ENCODE results near the gene MTX1.

Gene MTX1

DNA sequence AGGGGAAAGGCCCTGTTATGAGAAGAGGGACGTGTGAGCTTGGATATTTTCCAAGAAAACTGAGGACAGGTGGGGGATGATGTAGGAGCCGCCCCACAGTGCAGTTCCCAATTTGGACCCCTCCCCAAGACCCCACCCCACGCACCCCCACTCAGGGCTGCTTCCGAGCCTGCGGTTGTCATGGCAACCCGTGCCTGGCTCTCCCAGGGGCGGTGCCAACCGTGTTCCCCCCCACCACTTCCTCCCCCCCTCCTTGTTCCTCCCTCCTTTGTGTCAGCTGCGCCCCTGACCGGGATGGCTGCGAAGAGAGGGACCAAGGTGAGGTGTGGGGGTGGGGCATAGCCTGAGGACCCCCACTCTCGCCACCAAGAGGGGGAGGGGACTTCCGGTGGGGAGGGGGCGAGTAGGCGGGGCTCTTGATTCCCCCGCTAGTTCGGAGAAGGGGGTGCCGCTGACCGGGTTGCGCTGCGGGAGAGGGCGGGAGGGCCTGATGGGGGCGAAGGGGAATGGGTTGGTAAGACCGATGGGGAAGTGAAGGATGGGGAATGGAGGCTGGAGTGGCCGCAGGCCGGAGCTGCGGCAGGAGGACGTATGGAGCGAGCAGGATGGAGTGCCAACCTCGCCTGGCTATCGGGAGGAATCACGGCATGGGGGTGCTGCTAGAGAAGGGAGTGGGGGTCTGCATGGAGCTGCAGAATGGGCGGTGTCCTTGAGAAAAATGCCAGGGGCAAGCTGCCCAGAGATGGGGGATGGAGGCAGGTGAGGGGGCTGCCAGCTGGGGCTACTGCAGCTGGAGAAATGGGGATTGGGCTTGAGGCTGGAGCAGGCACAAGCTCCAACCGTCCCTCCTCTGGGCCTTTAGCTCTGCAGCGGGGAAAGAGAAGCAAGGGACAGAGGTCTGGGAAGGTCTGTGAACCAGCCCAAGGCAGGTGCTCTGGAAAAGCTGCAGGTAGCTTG is 33.9 kb upstream of the MTX1 start:
- DNase-seq, result peak; percentile 53

DNA sequence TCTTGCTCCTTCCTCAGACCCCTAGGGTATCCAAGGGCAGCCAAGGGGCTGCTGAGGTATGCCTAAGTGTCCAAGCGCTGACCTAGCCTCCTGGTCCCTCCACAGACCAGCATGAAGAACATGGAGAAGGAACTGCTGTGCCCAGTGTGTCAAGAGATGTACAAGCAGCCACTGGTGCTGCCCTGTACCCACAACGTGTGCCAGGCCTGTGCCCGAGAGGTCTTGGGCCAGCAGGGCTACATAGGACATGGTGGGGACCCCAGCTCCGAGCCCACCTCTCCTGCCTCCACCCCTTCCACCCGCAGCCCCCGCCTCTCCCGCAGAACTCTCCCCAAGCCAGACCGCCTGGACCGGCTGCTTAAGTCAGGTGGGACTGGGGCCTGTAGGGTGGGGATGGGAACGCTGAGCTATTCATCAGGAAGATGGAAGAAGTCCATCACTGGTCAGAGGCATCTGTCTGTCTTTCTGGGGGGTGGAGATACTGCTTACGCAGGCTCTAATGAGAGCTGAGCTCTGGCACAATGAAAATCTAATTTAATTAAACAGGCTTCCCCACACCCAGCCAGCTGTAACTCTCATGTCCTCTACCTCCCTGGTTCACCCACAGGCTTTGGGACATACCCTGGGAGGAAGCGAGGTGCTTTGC is 33.1 kb upstream of the MTX1 start:
- no peak for DNase-seq

DNA sequence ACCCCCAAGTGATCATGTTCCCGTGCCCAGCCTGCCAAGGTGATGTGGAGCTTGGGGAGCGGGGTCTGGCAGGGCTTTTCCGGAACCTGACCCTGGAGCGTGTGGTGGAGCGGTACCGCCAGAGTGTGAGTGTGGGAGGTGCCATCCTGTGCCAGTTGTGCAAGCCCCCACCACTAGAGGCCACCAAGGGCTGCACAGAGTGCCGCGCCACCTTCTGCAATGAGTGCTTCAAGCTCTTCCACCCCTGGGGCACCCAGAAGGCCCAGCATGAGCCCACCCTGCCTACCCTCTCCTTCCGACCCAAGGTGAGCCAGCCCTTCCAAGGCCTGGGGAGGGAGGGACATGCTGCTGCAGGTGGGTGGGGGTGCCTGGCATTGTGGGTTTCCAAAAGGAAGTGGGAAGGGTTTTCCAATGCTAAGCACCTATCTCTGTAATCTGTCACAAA is 32.5 kb upstream of the MTX1 start:
- no peak for DNase-seq

DNA sequence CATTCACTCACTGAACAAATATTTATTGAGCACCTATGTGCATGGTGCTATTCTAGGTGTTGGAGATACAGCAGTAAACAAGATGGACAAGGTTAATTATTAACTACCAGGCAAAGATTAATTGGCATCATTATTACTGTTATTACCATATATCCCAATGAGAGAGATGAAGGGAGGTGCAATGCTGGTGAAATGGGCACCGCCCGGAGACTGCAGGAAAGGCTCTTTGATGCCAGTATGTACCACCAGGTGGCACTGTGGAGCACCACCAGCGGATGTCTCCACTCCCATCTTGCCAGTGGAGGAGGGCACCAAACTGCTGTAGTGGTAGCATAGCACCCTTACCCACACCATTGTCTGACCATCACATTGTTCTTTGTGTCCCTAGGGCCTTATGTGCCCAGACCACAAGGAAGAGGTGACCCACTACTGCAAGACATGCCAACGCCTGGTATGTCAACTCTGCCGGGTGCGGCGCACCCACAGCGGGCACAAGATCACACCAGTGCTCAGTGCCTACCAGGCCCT is 31.9 kb upstream of the MTX1 start:
- peak; percentile 84 for DNase-seq

DNA sequence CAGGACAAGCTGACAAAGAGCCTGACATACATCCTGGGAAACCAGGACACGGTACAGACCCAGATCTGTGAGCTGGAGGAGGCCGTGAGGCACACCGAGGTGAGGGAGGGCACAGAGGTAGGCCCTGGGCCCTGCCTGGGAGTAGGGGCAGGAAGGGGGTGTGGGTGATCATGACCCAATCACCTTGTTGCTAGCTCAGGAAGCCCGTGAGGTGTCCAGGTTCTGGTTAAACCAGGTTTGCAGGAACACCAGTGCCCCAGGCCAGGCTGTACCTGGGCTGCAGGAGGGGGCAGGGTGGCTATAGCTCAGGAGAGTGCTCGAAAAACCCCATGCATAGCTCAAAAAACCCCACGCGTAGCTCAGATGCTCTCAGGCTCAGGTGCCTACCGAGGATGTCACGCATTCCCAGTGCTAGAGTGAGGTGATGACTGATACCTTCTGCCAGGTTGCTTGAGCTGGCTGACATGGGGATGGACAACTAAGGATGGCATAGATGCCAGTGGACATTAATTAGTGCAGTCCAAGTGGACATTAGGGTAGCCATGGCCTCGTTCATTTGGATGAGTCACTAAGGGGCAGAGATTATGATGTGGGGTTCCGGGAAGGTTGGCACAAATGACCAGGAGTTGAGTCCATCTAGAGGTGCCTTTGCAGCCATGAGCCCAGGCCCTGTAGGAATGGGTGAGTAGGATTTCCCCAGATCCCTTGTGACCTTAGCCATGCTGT is 31.1 kb upstream of the MTX1 start:
- no peak for DNase-seq

DNA sequence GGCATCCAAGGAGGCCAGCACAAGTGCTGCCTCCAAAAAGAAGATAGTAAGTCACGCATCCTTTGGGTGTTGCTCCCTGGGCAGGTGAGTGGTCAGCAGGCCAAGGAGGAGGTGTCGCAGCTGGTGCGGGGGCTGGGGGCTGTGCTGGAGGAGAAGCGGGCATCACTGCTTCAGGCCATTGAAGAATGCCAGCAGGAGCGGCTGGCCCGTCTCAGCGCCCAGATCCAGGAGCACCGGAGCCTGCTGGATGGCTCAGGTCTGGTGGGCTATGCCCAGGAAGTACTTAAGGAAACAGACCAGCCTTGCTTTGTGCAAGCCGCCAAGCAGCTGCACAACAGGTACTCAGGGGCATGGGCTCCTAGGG is 30.6 kb upstream of the MTX1 start:
- DNase-seq, result no peak

DNA sequence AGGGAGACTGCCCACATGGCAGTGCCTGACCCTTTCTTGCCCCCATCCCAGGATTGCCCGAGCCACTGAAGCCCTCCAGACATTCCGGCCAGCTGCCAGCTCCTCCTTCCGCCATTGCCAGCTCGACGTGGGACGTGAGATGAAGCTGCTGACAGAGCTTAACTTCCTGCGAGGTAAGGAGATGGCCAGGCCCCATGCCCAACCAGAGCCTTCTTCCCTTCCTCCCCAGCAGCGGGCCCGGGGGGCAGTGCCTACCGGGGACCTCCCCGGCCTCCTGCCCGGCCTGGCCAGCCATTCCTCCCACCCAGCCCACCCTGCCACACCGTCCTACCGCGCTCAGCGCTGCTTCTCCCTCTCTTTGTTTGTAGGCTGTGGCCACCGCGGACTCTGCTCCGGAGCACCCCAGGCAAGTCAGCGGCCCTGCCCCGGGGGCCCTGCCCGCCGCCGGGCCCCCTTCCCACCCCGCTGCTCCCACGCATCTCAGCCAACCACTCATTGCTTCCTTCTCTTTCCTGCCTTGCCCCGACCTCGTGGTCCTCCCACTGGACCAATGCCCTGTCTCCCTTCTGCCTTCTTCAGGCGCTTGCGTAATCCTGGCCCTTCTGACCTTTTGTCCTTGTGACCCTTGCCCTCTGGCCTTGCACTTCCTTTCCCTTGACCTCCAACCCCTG is 29.9 kb upstream of the MTX1 start:
- DNase-seq, result no peak

DNA sequence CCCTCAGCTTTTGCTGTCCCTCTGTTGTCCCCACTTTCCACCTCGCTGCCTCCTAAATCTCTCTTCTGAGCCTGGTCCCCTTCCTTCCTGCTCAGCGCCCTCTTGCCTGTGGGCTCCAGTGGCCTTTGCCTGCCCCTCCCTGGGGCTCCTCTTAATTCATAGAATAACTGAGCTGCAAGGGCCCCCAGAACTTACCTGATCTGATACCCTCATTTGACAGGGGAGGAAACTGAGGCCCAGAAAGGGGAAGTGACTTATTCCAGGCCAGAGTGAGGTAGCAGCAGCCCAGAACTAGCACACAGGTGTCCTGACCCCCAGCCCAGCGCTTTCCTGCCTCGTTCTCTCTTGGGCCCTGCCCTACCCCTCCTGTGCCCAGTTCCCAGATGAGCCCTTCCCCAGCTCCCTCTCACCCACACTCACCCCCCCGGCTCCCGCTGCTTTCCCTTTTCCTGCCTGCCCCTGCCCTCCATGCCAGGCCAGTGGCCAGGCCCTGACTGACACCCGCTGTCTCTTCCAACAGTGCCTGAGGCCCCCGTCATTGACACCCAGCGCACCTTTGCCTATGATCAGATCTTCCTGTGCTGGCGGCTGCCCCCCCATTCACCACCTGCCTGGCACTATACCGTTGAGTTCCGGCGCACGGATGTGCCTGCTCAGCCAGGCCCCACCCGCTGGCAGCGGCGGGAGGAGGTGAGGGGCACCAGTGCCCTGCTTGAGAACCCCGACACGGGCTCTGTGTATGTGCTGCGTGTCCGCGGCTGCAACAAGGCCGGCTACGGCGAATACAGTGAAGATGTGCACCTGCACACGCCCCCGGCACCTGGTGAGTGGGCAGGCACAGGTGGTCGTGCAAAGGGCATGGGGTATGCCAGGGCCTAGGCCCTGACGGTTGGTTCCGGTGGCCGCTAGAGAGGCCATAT is 29.1 kb upstream of the MTX1 start:
- DNase-seq, result no peak

DNA sequence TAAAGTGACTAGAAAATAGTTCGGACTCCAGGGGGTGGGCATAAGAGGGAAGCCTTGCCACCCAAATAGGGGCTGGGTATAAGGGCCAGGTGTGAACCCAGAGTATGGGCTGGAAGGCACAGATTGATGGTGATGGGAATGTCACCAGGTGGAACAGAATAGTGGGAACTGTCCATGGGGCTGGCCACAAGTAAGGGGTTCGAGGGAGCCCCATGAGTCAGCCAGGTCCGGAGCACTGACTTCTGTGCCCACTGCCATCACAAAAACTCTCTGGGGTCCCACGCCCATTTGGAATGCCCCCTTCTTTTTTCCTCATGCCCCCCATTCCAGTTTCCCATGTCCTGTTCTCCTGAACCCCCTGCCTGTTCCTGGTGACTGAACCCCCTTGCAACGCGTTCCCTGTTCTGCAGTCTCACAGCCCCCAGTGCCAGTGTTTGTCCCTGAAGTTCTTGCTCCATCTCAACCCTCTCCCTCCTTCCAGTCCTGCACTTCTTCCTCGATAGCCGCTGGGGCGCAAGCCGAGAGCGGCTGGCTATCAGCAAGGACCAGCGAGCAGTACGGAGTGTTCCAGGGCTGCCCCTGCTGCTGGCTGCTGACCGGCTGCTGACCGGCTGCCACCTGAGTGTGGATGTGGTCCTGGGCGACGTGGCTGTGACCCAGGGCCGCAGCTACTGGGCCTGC is 27.0 kb upstream of the MTX1 start:
- no peak for DNase-seq

DNA sequence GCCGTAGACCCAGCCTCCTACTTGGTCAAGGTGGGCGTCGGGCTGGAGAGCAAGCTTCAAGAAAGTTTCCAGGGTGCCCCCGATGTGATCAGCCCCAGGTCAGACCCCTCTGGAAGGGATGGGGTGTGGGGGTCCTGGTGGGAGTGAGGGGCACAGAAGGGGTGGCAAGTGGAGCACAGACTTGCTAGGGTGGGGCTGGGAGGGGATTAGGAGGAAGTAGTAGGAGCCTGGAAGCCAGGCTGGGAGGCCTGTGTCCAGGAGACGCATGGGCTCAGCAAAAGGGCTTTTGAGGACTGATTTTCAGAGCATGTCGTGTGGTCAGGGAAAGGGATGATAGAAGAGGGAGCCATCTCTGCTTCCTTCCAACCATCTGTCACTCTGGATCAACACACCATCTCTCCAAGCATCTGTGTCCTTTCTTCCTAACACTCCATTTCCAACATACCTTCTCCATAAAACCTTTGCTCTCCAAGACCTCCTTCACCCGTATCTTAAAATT is 26.4 kb upstream of the MTX1 start:
- DNase-seq, result no peak

DNA sequence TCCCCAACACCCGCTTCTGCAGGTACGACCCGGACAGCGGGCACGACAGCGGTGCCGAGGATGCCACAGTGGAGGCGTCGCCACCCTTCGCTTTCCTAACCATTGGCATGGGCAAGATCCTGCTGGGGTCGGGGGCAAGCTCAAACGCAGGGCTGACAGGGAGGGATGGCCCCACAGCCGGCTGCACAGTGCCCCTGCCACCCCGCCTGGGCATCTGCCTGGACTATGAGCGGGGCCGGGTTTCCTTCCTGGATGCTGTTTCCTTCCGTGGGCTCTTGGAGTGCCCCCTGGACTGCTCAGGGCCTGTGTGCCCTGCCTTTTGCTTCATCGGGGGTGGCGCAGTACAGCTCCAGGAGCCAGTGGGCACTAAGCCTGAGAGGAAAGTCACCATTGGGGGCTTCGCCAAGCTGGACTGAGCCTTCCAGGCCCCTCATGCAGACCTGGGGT is 24.7 kb upstream of the MTX1 start:
- no peak for DNase-seq

DNA sequence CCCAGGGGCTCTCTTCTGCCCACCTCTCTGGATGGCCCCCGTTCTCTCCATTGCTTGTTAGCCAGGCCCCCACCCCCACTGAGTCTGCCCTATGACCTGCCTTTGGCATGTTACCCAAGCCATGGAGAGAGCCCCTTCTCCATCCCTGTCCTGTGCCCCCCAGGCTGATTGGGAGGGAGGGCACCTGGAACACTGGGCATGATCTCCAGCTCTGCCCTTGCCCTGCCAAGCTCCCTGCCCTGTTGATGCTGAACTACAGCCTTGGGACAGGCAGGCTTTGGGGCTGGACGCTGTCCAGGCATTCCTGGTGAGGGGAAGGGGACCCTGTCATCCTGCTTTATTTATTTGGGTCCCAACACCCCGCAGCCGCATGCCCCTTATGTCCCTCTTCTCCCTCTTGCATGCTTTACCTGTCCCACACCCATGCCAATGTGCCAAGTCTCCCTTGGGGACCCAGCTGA is 24.1 kb upstream of the MTX1 start:
- no peak for DNase-seq

DNA sequence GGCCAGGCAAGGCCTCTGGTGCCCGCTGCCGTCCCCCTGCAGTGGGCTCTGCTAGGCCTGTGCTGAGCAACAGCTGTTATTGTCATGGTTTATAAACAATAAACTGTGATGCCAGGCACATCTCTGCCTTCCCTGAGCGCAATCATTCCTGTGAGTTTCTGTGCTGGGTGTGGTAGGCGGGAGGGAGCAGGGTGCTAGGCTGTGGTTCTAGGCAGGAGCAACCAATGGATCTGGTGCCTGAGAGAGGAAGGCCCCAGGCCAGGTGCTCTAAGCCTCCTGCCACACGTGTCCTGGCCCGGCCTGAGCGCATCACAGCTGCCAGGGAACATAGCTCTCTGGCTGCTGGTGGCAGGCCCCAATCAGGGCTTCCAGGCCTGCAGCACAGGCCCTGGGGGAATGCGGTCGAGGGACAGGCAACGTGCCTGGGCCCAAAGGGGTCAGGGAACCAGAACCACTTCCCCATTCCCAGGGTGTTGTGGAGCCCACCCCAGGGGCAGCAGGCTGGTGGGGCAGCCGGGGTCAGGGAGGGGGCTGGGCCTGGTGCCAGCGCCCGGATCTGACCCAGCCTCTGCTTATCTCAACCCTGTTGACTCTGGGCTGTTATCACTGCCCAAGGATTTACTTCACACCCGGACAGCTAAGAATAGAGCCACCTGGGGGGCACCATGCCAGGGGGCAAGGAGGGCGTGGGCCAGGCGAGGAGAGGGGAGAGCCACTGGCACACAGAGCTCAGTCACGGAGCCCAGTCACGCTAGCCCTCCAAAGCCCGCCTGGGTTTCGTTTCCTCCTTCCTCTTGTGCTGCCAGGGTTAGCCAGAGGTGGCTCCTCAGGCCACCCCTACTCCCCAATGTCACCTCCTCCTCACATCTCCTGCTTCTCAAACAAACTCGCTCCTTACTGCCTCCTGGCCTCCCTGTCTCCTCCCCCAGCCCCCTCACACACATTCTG is 23.4 kb upstream of the MTX1 start:
- DNase-seq, result no peak

DNA sequence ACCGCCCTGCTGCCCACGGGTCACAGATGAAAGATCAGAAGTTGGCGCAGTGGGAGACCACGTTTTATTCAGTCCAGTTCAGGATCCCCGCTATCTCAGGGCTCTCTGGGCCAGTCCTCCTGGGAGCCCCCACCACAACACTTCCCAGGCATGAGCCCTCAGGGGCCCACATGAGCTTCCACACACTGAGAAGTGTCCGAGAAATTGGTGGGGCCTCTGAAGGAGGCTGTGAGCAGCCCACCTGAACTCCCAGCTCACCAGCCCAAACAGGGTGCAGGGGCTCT is 22.8 kb upstream of the MTX1 start:
- DNase-seq, result no peak

DNA sequence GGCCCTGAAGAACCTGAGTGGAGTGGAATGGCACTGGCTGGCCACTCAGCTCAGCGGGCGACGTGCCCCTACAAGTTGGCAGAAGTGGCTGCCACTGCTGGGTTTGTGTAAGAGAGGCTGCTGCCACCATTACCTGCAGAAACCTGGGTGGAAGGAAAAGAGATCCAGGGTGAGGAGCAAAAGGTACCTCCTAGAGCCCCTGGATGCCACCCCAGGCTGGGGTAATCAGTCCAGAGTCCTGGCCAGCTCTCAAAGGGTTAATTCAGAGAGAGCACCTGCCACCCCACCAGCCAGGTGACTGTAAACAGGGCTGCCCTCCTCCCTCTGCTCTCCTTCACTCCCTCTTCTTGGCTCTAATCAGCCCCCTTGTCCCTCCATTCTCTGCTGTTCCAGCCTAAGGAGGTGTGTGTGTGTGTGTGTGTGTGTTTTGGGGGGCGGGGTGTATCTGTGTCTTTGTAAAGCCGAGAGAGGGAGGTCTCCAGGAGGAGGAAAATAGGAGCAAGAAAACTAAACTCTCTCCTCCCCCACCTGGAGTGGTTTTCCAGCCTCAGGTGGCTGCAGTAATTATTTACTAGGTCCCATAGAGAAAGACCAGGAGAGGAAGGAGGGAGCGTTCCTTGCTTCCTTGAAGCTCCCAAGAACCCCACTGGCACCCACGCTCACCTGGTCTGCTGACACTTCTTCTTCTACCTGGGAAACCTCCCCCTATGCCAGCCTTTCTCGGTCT is 22.3 kb upstream of the MTX1 start:
- DNase-seq, result no peak

DNA sequence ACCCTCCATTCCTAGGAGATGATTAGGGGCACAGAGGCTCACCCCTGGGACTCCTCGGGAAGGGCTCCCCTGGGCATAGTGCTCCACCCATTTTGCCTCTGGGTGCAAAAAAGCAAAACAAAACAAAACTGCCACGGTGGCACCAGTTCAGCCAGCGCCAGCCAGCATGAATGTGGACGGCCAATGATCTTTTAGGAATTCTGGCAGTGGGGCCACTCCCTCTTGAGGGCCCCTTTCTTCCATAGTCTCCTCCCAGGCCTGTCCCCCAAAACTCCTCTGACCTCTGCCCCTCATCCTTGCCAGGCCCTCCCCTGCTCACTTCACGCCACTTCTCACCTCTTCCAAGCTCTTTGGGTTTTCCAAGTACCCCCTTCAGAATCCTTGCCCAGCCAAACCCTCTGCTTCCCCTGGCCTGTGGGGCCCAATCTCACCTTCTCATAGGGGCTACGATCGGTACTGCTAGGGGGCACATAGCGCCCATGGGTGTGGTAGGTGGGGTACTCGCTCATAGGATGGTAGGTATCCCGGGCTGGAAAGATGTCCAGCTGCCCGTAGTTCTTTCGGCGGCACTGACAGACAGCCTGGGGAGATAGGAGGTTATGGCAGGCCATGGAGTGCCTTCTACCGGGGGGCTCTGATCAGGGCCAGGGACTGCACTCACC is 21.6 kb upstream of the MTX1 start:
- no peak for DNase-seq

DNA sequence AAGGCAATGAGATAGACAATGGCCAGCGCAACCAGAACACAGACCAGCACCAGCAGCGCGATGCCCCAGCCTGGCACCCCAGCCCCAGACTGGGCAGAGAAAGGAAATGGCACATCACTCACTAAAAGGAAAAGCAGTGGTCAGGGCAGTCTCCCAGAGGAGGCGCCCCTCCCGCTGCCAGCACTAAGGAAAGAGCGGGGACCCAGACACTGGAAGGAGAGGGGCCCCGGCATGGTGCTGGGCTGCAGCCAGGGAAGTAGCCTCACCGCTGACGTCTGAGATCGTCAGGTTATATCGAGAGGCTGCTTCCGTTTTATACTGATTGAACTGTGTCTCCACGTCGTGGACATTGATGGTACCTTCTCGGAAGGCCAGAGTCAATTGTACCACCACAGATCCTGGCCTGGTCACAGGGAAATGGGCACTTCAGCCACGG is 21.0 kb upstream of the MTX1 start:
- DNase-seq, result no peak

DNA sequence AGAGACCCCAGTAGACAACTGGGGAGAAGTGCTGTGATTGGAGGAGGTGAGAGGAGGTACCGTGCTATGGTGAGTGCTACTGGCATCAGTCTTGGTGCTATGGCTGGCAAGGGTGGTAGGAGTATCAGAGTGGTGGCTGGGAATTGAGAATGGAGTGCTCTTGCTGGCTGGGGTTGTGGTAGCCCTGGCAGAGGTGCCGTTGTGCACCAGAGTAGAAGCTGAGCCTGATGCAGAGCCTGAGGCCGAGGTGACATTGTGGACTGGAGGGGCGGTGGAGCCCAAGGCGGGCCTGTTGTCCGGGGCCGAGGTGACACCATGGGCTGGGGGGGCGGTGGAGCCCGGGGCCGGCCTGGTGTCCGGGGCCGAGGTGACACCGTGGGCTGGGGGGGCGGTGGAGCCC is 20.2 kb upstream of the MTX1 start:
- DNase-seq, result no peak

All from activated naive CD4-positive, alpha-beta T cell treated with anti-CD3 and anti-CD28 coated beads, Interleukin-2, amount 50 U/mL, for 16 hours (primary cell).